Mesodermal cell (in vitro differentiated cells): Measurements from ENCODE around the gene ZBED5. TPM values are rescaled to one million over a fixed set of nuclear protein-coding genes. Genes with fewer than 3 reads are reported as not detected.

Source experiments
- H3K27ac ChIP-seq: 2 replicates; pipeline ENCODE4 v1.7.0; 2013; ENCODE audit warnings: mild to moderate bottlenecking, low read depth, low read length, moderate library complexity; ENCODE audit not compliant: severe bottlenecking
- H3K36me3 ChIP-seq: 2 replicates; pipeline ENCODE4 v1.7.1; 2013; ENCODE audit warnings: mild to moderate bottlenecking, low read length, moderate library complexity; ENCODE audit not compliant: control insufficient read depth, insufficient read depth
- H3K4me1 ChIP-seq: one replicate; pipeline ENCODE4 v1.7.1; 2013; ENCODE audit warnings: mild to moderate bottlenecking, low read length; ENCODE audit not compliant: insufficient read depth, control insufficient read depth, poor library complexity, severe bottlenecking
- H3K4me3 ChIP-seq: 2 replicates; pipeline ENCODE4 v1.7.0; 2013; ENCODE audit warnings: low read length, control low read depth, mild to moderate bottlenecking; ENCODE audit not compliant: insufficient read depth, poor library complexity, severe bottlenecking; ENCODE audit errors: extremely low read depth
- H3K9me3 ChIP-seq: 2 replicates; pipeline ENCODE4 v1.7.1; 2013; ENCODE audit warnings: mild to moderate bottlenecking, low read length, moderate library complexity; ENCODE audit not compliant: control insufficient read depth
- WGBS, 2 experiments: methylation state at CpG; one replicate each; pipeline ENCODE4 v1.1.5; 2013; ENCODE audit warnings: missing lambda C conversion rate in 2 of 2; ENCODE audit not compliant: insufficient coverage in 2 of 2; 5-methylcytosine and 5-hydroxymethylcytosine counted together
- polyA plus RNA-seq, 2 experiments: library from polyadenylated mRNA; stranded (reverse); fragments of 50-300 nt; gene quantifications; one replicate each; pipeline ENCODE4 v1.2.3, GENCODE V29; 2013

The ZBED5 gene
- 50.3 TPM for polyA plus RNA-seq (2013, experiment 1 of 2)
- 47.3 TPM for polyA plus RNA-seq (2013, experiment 2 of 2)

DNA sequence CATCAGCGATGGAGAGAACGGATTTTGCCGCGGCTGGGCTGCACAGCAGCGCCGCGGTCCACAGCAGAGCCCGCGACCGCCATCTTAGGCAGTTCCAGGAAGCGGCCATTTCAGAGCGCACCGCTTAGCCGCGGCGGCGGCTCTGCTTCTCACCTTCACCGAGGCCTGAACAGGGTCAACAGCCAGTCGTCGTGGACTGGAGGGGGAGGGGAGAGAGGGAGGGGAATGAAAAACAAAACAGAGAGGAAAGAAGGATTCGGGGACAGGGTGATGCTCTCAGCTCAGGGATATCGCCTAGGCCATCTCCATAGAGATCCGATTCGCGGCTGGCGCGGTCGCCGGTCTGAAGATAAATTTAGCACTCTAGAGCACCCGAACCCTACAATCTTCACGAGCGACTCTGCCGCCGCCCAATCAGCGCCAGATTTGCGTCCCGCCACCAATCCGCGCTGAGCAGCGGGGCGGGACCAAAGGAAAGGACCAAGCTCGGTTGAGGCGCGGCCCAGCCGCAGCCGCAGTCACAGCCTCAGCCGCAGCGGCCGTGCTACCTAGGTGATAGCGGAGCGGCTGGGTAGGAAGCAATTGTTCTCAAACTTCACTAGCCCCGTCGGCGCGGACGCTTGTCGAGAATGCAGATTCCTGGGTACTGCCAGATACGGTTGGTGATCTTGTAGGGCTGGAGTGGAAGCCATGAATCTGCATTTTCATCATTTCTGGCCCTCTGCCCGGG, at the start of gene ZBED5:
Gene ZBED5 (minus strand): TSS at position 345 of the 730 bp plus-strand sequence. CDS start 3,108 bp downstream, outside the sequence.
- Histone ChIP-seq H3K4me3 (peak within 1 kb of the TSS; percentile 85), H3K36me3 (peaks cover 32% of the 10 kb centered on the region), H3K4me1 (peaks cover 10% of the 10 kb centered on the region), H3K27ac (peak within 1 kb of the TSS; percentile 95), H3K9me3 (no peaks in the 10 kb centered on the region)
- 0 to 1% methylated on average over 39 to 51 of the region's 59 CpGs for WGBS, 2 experiments

DNA sequence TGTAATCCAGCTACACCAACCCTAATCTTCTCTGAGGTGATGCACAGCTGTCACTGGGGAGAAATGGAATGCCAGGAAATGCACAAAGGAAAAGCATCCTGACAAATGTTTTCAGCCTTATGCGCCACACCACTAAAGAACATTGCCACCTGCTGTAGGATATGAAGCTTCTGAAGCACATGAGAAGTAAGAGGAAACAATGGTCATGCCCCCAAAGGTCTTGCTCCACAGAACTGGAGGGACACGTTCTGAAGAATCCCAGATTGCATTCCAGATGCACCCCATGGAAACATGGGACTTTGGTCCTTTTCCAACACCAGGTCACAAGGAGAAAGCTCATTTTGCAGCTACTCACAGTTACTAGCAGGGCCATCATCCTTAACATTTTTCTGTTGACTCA, 48.7 kb upstream of the ZBED5 start:
- H3K4me1 ChIP-seq = no peaks in the 10 kb centered on the region
- H3K27ac ChIP-seq = no peak overlapping the region
- H3K4me3 ChIP-seq = no peak overlapping the region
- no peaks in the 10 kb centered on the region for H3K9me3 ChIP-seq
- 65 to 71% methylated on average over 1 to 2 of the region's 2 CpGs for WGBS, 2 experiments
- no peaks in the 10 kb centered on the region for H3K36me3 ChIP-seq

GRCh38 chr11:10902301-10903063, 44.6 kb upstream of the ZBED5 start:
- Histone ChIP-seq H3K4me1 (peaks cover 30% of the 10 kb centered on the region), H3K4me3 (no peak overlapping the region), H3K27ac (no peak overlapping the region), H3K36me3 (no peaks in the 10 kb centered on the region), H3K9me3 (no peaks in the 10 kb centered on the region)
- WGBS, 2 experiments = 86 to 100% methylated on average over 9 of the region's 9 CpGs

DNA sequence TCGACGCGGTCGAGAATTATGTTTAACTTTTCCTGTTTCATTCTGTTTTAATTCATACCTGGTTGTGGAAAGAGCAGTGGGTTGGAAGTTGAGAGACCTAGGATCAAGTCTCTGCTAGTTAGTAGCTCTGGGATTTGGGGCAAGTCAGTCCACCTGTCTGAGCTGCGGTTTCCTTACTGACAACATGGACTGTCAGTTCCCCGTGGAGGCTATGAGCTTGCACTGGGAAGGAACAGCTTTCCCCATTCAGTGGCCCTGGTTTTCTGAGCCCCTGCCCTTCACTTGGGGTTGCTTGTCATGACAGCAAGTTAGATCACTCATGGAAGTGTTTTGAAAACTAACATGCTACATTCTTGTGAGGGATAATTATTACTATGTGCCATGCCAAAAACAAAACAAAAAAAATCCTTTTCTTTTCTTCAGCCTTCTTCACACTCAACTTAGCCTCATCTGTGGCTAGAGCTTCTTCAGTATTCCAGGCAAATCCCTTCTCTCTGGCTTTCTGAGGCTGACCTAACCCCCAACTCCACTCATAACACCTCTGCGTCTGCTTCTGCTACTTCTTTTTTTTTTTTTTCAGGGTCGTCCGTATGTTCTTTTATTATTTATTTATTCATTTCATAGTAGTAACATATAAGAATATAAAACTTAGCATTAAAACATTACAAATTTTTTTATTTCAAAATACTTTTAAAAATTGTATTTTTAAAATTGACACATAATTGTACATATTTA, 43.0 kb upstream of the ZBED5 start:
- no peak overlapping the region for H3K4me3 ChIP-seq
- H3K36me3 ChIP-seq = no peaks in the 10 kb centered on the region
- no peaks in the 10 kb centered on the region for H3K9me3 ChIP-seq
- peak overlapping the region; percentile 93 for H3K27ac ChIP-seq
- 40 to 58% methylated on average over 2 of the region's 9 CpGs for WGBS, 2 experiments
- peaks cover 30% of the 10 kb centered on the region for H3K4me1 ChIP-seq

DNA sequence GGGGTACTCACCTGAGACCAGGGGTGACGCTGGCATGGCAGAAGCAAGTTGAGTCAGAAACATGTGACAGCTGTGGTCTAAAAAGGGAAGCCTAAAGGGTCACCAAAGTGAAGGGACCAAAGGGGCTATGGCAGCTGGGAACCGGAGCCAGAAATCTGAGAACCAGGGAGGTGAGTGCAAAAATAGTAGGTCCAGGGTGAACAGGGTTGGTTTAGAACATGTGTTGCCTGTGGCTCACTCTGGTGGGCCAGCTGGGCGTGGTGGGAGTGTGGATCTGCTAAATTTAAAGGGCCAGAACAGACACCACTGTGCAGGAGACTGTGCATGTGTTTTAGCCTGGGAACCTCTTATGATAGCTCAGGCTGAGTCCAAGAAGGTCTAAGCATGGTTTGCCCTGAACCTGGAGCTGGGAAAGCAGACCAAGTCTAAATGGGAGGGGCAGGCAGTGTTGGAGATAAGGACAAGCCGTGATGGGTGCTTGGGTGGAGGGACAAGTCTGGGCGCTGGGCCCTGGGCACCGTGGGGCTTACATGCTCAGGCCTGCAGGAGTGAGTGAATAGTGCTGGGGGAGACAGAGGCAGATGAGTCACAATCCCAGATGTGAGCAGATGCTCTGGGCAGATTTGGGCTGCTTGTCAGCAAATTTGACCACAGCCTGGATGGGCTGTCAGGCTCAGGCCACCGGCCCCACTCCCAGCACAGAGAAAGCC, 41.4 kb upstream of the ZBED5 start:
- Histone ChIP-seq H3K4me1 (peaks cover 30% of the 10 kb centered on the region), H3K9me3 (no peaks in the 10 kb centered on the region), H3K36me3 (no peaks in the 10 kb centered on the region), H3K27ac (peak overlapping the region; percentile 93), H3K4me3 (no peak overlapping the region)
- 89 to 92% methylated on average over 6 to 7 of the region's 7 CpGs for WGBS, 2 experiments

DNA sequence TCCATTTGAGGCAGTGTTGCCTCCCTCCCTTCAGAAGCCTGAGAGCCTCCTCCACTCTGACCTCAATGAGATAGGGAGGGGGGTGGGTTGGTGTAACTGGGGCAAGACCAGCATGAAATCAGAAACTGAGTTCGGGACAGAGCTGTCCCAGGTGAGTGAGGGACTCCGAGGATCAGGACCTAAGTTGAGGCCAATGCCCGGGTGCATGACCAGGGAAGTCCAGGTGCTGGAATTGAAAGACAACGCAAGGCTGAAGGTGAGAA, 40.8 kb upstream of the ZBED5 start:
- WGBS, 2 experiments = 99 to 100% methylated on average over 4 of the region's 4 CpGs
- Histone ChIP-seq H3K36me3 (no peaks in the 10 kb centered on the region), H3K4me1 (peaks cover 30% of the 10 kb centered on the region), H3K9me3 (no peaks in the 10 kb centered on the region), H3K4me3 (no peak overlapping the region), H3K27ac (peak overlapping the region; percentile 93)

GRCh38 chr11:10898003-10898762, 40.3 kb upstream of the ZBED5 start:
- Histone ChIP-seq H3K4me1 (peaks cover 30% of the 10 kb centered on the region), H3K27ac (no peak overlapping the region), H3K4me3 (no peak overlapping the region), H3K36me3 (no peaks in the 10 kb centered on the region), H3K9me3 (no peaks in the 10 kb centered on the region)
- 96 to 98% methylated on average over 3 to 5 of the region's 5 CpGs for WGBS, 2 experiments

- Histone ChIP-seq H3K4me3 (no peak overlapping the region), H3K36me3 (no peaks in the 10 kb centered on the region), H3K9me3 (no peaks in the 10 kb centered on the region), H3K27ac (no peak overlapping the region), H3K4me1 (peaks cover 30% of the 10 kb centered on the region)
- WGBS, 2 experiments = 67% methylated on average over 1 of the region's 1 CpG; no CpG with 5 or more reads in 1 of the 2 experiments
Observed at GRCh38 chr11:10897150-10897549, 39.3 kb upstream of the ZBED5 start.

- H3K4me1 ChIP-seq = peaks cover 30% of the 10 kb centered on the region
- WGBS, 2 experiments = 82 to 90% methylated on average over 5 to 7 of the region's 9 CpGs
Observed at GRCh38 chr11:10896493-10896892, 38.6 kb upstream of the ZBED5 start.

DNA sequence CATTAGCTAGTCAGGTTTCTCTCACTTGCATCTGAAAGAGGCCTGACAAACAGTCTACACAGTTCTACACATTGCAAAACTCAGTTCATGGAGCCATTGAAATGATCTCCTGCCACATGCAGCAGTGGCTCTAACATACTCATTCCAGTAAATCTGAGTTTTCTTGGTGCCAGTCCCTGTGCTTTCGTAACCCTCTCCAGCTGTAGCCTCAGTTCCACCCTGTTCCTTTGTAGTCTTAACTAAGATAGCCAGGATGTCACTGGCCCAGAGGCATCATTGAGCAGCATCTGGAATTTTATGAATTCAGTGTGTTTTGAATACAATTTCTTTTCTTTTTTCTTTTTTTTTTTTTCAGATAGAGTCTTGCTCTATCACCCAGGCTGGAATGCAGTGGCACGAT, 37.4 kb upstream of the ZBED5 start:
- H3K4me3 ChIP-seq = no peak overlapping the region
- no peaks in the 10 kb centered on the region for H3K36me3 ChIP-seq
- 94 to 100% methylated on average over 2 of the region's 2 CpGs for WGBS, 2 experiments
- no peak overlapping the region for H3K27ac ChIP-seq
- H3K9me3 ChIP-seq = no peaks in the 10 kb centered on the region
- H3K4me1 ChIP-seq = peaks cover 21% of the 10 kb centered on the region

More at GRCh38 chr11:10896493-10896892, 38.6 kb upstream of the ZBED5 start:
- Histone ChIP-seq H3K27ac (no peak overlapping the region), H3K36me3 (no peaks in the 10 kb centered on the region), H3K9me3 (no peaks in the 10 kb centered on the region), H3K4me3 (no peak overlapping the region)
